GM18861 (cell line): Measurements from ENCODE around the gene PWWP2B.

Experiments
- ATAC-seq: cut with Tn5 transposase; IDR thresholded peaks from one replicate; pipeline ENCODE4 v1.9.1; 2021; ENCODE audit not compliant: unreplicated experiment

PWWP2B gene

GRCh38 chr10:132363376-132363775 is 33.6 kb upstream of the PWWP2B start:
- no peak for ATAC-seq

DNA sequence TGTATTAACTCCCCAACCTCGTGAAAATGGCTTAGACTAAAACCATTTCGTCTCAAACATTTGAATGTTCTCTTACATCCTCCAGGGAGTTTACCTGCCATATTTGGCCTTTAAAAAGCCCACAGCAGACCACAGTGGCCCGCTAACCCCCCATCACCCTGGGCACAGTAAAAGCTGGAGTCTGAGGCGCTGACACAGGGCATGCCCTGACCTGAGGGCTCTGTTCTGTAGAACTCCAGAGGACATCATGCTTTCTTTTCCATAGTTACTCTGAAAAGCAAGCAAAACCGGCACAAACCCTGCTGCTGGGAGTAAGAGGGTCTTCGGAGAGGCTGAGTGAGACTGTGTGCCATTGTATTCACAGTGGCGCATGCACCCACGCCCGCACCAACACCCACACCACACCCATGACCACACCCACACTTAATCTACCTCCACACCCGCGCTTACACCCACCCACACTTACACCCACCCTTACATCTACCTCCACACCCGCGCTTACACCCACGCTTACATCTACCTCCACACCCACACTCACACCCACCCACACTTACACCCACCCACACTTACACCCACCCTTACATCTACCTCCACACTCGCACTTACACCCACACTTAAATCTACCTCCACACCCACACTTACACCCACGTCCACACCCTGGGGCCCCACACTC is 32.9 kb upstream of the PWWP2B start:
- no peak for ATAC-seq

DNA sequence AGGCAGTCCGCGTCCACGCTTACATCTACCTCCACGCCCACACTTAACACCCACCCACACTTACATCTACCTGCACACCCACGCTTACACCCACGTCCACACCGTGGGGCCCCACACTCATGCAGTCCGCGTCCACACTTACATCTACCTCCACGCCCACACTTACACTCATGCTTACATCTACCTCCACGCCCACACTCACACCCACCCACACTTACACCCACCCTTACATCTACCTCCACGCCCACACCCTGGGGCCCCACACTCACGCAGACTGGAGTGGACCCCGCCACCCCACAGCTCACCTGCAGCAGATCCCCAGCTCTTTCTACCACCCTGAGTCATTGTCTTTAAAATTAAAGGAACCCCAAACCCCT is 32.4 kb upstream of the PWWP2B start:
- ATAC-seq = no peak

DNA sequence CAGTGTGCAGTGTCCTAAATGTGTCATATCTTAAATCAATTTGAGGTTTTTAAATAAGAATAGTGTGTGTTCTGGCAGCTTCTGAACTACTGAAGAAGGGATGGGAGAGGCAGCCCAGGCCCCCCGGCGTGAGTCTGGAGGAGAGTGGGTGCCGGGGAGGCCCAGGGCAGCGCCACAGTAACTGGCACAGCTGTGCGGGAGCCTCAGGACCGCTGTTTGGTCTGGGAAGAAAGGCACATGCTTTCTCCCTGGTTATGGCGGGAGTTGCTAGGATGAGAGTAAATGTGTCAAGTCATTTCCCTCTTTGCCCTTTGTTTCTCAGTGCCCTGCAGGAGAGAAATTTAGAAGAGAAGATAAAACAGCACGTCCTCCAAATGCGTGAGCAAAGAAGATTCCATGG is 31.9 kb upstream of the PWWP2B start:
- ATAC-seq = no peak

DNA sequence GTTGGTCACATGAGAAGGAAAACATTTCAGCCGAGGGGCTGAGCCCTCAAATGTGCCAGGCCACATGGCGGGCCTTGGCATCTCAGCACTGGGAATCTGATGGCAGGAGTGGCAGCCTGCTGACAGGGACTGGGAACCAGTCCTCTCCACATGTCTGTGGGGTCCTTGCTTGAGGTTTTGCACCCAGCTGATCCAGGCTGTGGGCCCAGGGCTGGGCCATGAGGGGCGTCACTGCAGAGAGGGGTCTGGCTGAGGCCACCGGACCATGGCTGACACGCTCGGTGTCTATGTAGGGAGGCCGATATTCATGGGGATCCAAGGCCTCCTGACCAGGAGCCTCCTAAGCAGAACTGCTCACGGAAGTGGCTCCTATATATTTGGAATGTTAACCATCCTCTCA is 31.0 kb upstream of the PWWP2B start:
- no peak for ATAC-seq

DNA sequence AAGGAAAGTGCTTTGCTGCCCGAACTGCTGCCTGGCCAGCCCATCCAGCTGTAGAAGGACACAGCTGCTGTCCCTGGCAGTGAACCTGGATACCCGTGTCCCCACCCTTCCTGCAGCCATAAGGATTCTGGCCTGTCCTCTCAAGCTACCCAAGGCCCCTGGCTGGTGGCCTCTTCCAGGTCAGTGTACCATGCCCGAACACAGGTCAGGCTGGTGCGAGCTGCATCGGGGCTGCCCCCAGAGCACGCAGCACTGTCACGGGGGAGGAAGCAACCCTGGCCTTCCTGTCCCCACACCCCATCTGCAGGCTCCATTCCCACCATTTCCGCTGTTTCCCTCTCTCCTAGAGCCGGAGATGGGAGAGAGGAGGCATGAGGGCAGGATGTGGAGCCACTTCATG is 30.5 kb upstream of the PWWP2B start:
- ATAC-seq = no peak

- no peak for ATAC-seq
Measured at GRCh38 chr10:132368391-132368790, 28.6 kb upstream of the PWWP2B start.

DNA sequence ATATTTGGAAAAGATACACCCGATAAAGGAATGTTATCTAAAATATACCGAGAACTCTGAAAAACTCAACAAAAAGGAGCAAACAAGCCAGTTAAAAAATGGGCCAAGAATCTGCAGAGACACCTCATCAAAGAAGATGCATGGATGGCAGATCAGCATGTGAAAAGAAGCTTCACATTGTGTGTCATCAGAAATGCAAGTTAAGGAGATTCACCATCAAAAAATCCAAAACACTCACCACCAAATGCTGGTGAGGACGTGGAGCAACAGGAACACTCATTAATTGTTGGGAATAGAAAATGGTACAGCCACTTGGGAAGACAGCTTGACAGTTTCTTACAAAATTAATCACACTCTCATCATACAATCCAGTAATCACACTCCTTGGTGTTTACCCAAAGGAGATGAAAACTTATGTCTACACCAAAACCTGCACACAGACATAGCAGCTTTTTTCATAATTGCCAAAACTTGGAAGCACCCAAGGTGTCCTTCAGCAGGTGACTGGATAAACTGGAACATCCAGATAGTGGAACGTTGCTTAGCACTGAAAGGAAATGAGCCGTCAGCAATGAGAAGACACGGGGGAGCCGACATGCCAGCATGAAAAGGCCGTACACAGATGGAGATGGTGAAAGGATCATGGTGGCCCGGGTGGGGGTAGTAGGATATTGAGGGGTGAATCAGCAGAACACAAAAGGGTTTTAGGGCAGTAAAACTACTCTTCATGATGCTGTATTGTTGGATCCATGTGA is 27.9 kb upstream of the PWWP2B start:
- ATAC-seq = no peak

GRCh38 chr10:132369636-132370185 is 27.3 kb upstream of the PWWP2B start:
- no peak for ATAC-seq

DNA sequence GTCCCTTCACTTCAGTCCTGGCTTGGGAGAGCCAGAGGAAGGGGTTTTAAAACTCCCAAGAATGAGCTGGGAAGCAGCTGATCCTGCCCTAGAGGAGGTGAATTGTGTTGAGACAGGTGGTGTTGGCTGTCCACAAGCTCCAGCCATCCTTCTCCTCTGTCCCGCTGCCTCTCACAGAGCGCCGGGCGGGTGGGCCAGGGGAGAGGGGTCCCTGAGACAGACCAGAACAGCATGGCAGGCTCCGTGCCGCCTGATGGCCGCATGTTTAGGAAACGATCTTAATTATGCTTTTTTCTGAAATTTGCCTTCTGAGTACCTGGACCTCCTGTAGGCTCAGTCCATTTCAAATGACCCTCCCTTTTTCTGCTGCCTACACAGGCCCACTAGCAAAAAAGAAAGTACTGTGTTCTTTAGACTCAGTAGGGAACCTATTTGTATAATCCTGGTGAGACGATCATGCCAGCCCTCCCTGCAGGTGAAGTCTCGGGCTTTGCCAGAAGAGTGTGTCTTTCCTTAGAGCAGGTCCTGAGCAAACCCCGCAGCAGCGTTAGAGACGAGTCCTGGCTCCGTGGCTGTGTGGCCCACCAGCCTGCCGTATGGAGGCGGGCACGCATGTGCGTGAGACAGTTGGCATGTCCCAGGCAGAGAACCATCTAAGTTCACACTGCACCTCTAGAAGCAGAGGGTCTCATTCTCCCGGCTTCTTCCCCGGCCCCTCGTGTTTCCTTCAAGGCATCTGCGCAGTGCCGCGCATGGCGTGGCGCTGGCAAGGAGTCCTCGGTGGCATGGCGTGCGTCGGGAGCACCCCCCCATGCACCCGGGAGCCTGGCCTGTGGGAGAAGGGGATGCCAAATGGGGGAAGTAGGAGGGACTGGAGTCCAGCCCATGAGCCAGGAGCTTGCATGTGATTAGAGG is 26.3 kb upstream of the PWWP2B start:
- ATAC-seq = no peak

DNA sequence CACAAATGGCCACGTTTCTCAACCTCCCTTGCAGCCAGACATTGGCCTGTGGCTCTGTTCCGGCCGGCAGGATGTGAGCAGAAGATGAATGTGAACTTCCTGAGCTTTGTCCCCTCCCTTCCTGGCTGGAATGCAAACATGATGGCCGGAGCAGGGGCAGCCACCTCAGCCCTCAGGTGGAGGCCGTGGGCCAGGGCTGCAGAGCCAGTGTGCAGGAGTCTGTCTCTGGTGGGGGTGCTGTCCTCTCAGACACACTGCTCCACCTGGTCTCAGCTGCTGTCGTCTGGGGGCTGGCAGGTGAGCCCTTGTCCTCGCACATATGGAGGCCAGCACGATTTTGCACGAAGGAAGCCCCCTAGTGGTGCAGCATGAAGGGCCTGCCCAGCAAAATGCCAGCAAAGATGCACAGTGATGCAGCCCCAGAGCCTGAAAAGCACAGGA is 25.3 kb upstream of the PWWP2B start:
- no peak for ATAC-seq

- ATAC-seq = no peak
Measured at GRCh38 chr10:132372516-132373095, 24.4 kb upstream of the PWWP2B start.

DNA sequence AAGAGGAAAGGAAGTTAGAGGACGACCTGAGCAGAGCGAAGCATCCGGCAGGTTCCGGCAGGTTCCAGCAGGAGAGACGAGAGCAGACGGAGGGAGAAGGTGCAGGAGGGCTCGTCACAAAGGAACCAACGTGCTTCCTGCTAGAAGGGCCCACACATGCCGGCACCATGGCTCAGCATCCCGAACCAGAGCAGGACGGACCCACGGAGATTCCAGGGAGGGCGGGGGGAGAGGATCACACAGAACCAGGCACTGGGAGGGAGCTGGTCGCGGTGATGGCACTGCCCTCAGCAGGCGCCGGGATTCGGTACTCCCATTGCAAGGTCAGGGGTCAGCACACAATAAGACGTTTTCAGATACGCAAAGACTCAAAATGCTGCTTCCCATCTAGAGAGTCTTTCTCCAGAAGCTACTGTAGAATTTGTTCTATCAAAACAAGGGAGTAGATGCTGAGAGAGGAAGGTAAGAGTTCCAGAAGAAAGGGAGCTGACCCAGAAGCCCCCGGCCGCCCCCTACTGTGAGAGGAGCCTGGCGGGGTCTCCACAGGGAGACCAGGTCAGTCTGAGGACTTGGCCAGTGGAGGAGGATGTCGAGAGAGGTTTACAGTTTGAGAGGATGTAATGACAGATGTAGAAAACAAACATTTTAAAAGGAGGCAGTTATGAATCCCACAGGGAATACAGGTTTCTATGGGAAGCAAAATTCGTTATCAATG is 23.6 kb upstream of the PWWP2B start:
- no peak for ATAC-seq

- no peak for ATAC-seq
Measured at GRCh38 chr10:132374176-132374575, 22.8 kb upstream of the PWWP2B start.

GRCh38 chr10:132374612-132375011 is 22.4 kb upstream of the PWWP2B start:
- no peak for ATAC-seq

- ATAC-seq = no peak
Measured at GRCh38 chr10:132375116-132375794, 21.7 kb upstream of the PWWP2B start.

- no peak for ATAC-seq
Measured at GRCh38 chr10:132375795-132376297, 21.2 kb upstream of the PWWP2B start.

DNA sequence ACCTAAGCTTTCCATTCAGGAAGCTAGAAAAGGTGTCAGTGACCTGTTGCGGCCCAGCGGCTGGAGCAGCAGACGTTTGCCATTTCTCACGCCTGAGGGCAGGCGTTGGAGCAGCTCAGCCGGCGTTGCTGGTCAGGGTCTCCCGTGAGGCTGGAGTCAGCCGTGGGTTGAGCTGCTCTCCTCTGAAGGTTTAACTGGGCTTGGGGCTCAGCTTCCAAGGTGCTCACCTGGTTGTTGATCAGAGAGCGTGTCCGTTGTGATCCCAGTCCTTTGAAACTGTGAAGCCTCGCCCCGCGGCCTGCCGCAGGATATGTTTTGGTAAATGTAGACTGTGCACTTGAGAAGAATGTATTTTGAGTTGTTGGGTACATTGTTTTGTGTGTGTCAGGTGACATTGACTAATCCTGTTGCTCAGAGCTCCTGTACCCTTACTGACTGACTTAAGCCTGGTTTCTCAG is 20.6 kb upstream of the PWWP2B start:
- ATAC-seq = no peak

GRCh38 chr10:132377326-132377725 is 19.7 kb upstream of the PWWP2B start:
- no peak for ATAC-seq
